Mammary epithelial cell (primary cell): ENCODE results near the gene NPFF.

Source experiments
- EZH2 ChIP-seq: IDR thresholded peaks from 2 replicates; pipeline ENCODE4 v1.6.1; 2012; ENCODE audit warnings: low read length, inconsistent platforms, borderline replicate concordance
- TF ChIP-seq, protein P1 (sequence below), 2 donors: IDR thresholded peaks in 1 of 2; conservative IDR thresholded peaks in 1 of 2; 2 replicates each; pipeline ENCODE4 v1.5.1; 2011 to 2012; ENCODE audit warnings: inconsistent platforms in 2 of 2, low read length in 2 of 2, mild to moderate bottlenecking in 2 of 2, control low read depth in 1 of 2, low read depth in 1 of 2; ENCODE audit not compliant: insufficient read depth in 1 of 2; ENCODE audit errors: extremely low read depth in 1 of 2

GRCh38 chr12:53502983-53503728 lies 4.1 kb downstream of the NPFF start:
- no peak for TF ChIP-seq EZH2
- TF ChIP-seq, protein P1, sequence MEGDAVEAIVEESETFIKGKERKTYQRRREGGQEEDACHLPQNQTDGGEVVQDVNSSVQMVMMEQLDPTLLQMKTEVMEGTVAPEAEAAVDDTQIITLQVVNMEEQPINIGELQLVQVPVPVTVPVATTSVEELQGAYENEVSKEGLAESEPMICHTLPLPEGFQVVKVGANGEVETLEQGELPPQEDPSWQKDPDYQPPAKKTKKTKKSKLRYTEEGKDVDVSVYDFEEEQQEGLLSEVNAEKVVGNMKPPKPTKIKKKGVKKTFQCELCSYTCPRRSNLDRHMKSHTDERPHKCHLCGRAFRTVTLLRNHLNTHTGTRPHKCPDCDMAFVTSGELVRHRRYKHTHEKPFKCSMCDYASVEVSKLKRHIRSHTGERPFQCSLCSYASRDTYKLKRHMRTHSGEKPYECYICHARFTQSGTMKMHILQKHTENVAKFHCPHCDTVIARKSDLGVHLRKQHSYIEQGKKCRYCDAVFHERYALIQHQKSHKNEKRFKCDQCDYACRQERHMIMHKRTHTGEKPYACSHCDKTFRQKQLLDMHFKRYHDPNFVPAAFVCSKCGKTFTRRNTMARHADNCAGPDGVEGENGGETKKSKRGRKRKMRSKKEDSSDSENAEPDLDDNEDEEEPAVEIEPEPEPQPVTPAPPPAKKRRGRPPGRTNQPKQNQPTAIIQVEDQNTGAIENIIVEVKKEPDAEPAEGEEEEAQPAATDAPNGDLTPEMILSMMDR (conservative IDR thresholded peaks at IDR 0.05 in 1 of 2, IDR thresholded peaks at IDR 0.05 in 1 of 2; ENCODE audit: extremely low read depth in 1 of 2, insufficient read depth in 1 of 2, low read depth in 1 of 2, low read length in 2 of 2): no peak
